Panc1 (cell line): Measurements from ENCODE around the gene AGRN. TPM values are rescaled to one million over a fixed set of nuclear protein-coding genes. Genes with fewer than 3 reads are reported as not detected.

Experiments
- ATAC-seq: fragments of 200-7000 bp; cut with Tn5 transposase; 2 replicates; pipeline ENCODE4 v1.9.1; 2020; ENCODE audit warnings: mild to moderate bottlenecking, moderate library complexity
- BruUV-seq: library from RNA; stranded (reverse); fragments of 400-500 nt; replicated peaks from 2 replicates; lab custom pipeline; 2021; lab: Mats Ljungman, UMichigan
- CTCF ChIA-PET: fragments of 300-600 bp; sonication (Branson Sonifier 250); formaldehyde crosslinking; loops from one replicate; lab custom pipeline; 2022; ENCODE audit warnings: antibody characterized with exemption; lab: Charles Lee
- POLR2A ChIA-PET: fragments of 300-600 bp; sonication (Branson Sonifier 250); formaldehyde crosslinking; loops from one replicate; lab custom pipeline; 2022; ENCODE audit warnings: antibody characterized with exemption; lab: Charles Lee
- DNase-seq: peaks from one replicate; pipeline ENCODE4 v3.0.0-alpha.2; 2010; ENCODE audit warnings: low read depth, low spot score
- H3K27ac ChIP-seq: 2 replicates; pipeline ENCODE4 v1.5.1; 2011; ENCODE audit warnings: mild to moderate bottlenecking, low read length, inconsistent platforms
- H3K27me3 ChIP-seq: fragments of 200-500 bp; sonication (Bioruptor generic); 2 replicates; pipeline ENCODE4 v1.6.0; 2014; ENCODE audit warnings: low read length, inconsistent platforms; ENCODE audit not compliant: control insufficient read depth, insufficient read depth
- H3K36me3 ChIP-seq: fragments of 200-500 bp; sonication (Bioruptor generic); 2 replicates; pipeline ENCODE4 v1.5.1; 2014; ENCODE audit warnings: inconsistent platforms, mild to moderate bottlenecking, low read length, moderate library complexity; ENCODE audit not compliant: control insufficient read depth, insufficient read depth
- H3K4me1 ChIP-seq: 2 replicates; pipeline ENCODE4 v1.5.1; 2011; ENCODE audit warnings: inconsistent platforms, mild to moderate bottlenecking, low read length, moderate library complexity; ENCODE audit not compliant: control insufficient read depth, insufficient read depth
- H3K4me3 ChIP-seq, 2 experiments: 2 replicates each; pipeline ENCODE4 v1.5.1; 2011 to 2012; ENCODE audit warnings: low read depth in 2 of 2, low read length in 2 of 2, mild to moderate bottlenecking in 2 of 2, inconsistent platforms in 1 of 2, moderate library complexity in 1 of 2
- H3K9me3 ChIP-seq: fragments of 200-500 bp; sonication (Bioruptor generic); 2 replicates; pipeline ENCODE4 v1.5.1; 2014; ENCODE audit warnings: low read depth, mild to moderate bottlenecking, inconsistent platforms, low read length, moderate library complexity; ENCODE audit not compliant: control insufficient read depth, insufficient read depth
- CTCF ChIP-seq: fragments of 450-650 bp; IDR thresholded peaks from 2 replicates; pipeline ENCODE4 v1.5.1; 2017; ENCODE audit warnings: mild to moderate bottlenecking
- POLR2AphosphoS5 ChIP-seq: IDR thresholded peaks from 2 replicates; pipeline ENCODE4 v1.6.1; 2012; ENCODE audit warnings: mild to moderate bottlenecking, low read depth, low read length, moderate library complexity
- REST ChIP-seq, 2 experiments: IDR thresholded peaks; 2 replicates each; pipeline ENCODE4 v1.6.1; 2011 to 2012; ENCODE audit warnings: low read depth in 2 of 2, control low read depth in 1 of 2, low read length in 1 of 2, mild to moderate bottlenecking in 1 of 2, moderate library complexity in 1 of 2; ENCODE audit not compliant: insufficient read depth in 1 of 2
- SIN3A ChIP-seq: IDR thresholded peaks from 2 replicates; pipeline ENCODE4 v1.6.1; 2012; ENCODE audit warnings: low read depth, mild to moderate bottlenecking, low read length, moderate library complexity, borderline replicate concordance; ENCODE audit not compliant: insufficient read depth
- TCF7L2 ChIP-seq: IDR thresholded peaks from 2 replicates; pipeline ENCODE4 v1.6.1; 2011; ENCODE audit warnings: mild to moderate bottlenecking, low read depth, low read length, inconsistent platforms
- in situ Hi-C: cut with HindIII; loops from 2 replicates; pipeline ENCODE4 v1.10.0; 2016; ENCODE audit warnings: low sequenced_read_pairs, low pct_unique_long_range_greater_than_20kb
- intact Hi-C: fragments of 100-400 bp; cut with micrococcal nuclease; formaldehyde crosslinking; loops from one replicate; pipeline ENCODE4 v1.10.0; 2022; ENCODE audit not compliant: unreplicated experiment
- total RNA-seq: library from RNA; stranded (reverse); gene quantifications from one replicate; pipeline ENCODE4 v1.2.1, GENCODE V29; 2021; ENCODE audit not compliant: unreplicated experiment

AGRN gene
- total RNA-seq, 1 experiment from 2014 or later: 153 TPM

GRCh38 chr1:1082776-1083415 lies 63.0 kb downstream of the AGRN start:
- no peaks in the 10 kb centered on the region for H3K36me3 ChIP-seq
- no peaks in the 10 kb centered on the region for H3K9me3 ChIP-seq
- H3K27ac ChIP-seq: no peak overlapping the region
- peaks cover 5% of the 10 kb centered on the region; the same call in 1 of the 2 replicates for H3K4me1 ChIP-seq
- BruUV-seq: no TSS peak
- ATAC-seq (no peak), DNase-seq (no peak)
- in situ Hi-C loops: no loop called here
- CTCF ChIA-PET: no interaction called here
- intact Hi-C loops: no loop called here
- no peak overlapping the region for H3K4me3 ChIP-seq
- POLR2A ChIA-PET: no interaction called here
- TF ChIP-seq CTCF: no peak
- no peaks in the 10 kb centered on the region for H3K27me3 ChIP-seq

GRCh38 chr1:1083416-1084371 lies 63.8 kb downstream of the AGRN start:
- Histone ChIP-seq H3K27ac (no peak overlapping the region), H3K27me3 (no peaks in the 10 kb centered on the region), H3K36me3 (no peaks in the 10 kb centered on the region), H3K4me1 (peaks cover 5% of the 10 kb centered on the region; the same call in 1 of the 2 replicates), H3K9me3 (no peaks in the 10 kb centered on the region), H3K4me3 (no peak overlapping the region)
- ChIA-PET CTCF (no interaction called here), POLR2A (no interaction called here)
- in situ Hi-C loops: no loop called here
- TF ChIP-seq SIN3A: no peak
- no peak for TF ChIP-seq POLR2AphosphoS5
- no peak for TF ChIP-seq REST (IDR thresholded peaks at IDR 0.05; ENCODE audit: insufficient read depth in 1 of 2, low read depth in 2 of 2, low read length in 1 of 2)
- no peak for TF ChIP-seq TCF7L2
- TF ChIP-seq CTCF: no peak
- DNase-seq (no peak), ATAC-seq (no peak)
- intact Hi-C loops: no loop called here
- BruUV-seq: no TSS peak
